WTC11 (cell line): ENCODE data around the gene METTL9. TPM values are rescaled to one million over a fixed set of nuclear protein-coding genes. Genes with fewer than 3 reads are reported as not detected.
A peak's percentile ranks its signal among the peaks of the same experiment; 100 is the strongest.

Source experiments
- ATAC-seq: fragments of 200-7000 bp; cut with Tn5 transposase; 2 replicates; pipeline ENCODE4 v1.10.0; 2021; ENCODE audit warnings: mild to moderate bottlenecking, moderate library complexity
- CTCF ChIA-PET: fragments of 300-600 bp; sonication (Branson Sonifier 250); formaldehyde crosslinking; loops from one replicate; lab custom pipeline; 2021; ENCODE audit warnings: antibody characterized with exemption; lab: Charles Lee
- POLR2A ChIA-PET: fragments of 350-600 bp; sonication (Branson Sonifier 250); formaldehyde crosslinking; loops from one replicate; lab custom pipeline; 2021; ENCODE audit warnings: antibody characterized with exemption; lab: Charles Lee
- DNase-seq: peaks from one replicate; pipeline ENCODE4 v3.0.0; 2021; ENCODE audit warnings: low spot score
- H3K27ac Mint-ChIP-seq: 2 replicates; pipeline ENCODE4 v1.8.0; 2021; ENCODE audit warnings: mixed read lengths
- H3K27me3 Mint-ChIP-seq: 2 replicates; pipeline ENCODE4 v1.8.0; 2021; ENCODE audit warnings: low read depth, mild to moderate bottlenecking, moderate library complexity, mixed read lengths
- H3K36me3 Mint-ChIP-seq: 2 replicates; pipeline ENCODE4 v1.8.0; 2021; ENCODE audit warnings: mixed read lengths
- H3K4me1 Mint-ChIP-seq: 2 replicates; pipeline ENCODE4 v1.8.0; 2022; ENCODE audit warnings: mixed read lengths
- H3K4me3 Mint-ChIP-seq: 2 replicates; pipeline ENCODE4 v1.8.0; 2021; ENCODE audit warnings: mild to moderate bottlenecking, moderate library complexity, mixed read lengths
- H3K9me3 Mint-ChIP-seq: 2 replicates; pipeline ENCODE4 v1.8.0; 2021; ENCODE audit warnings: mixed read lengths
- ESRRA ChIP-seq: sonication (generic); formaldehyde crosslinking; IDR thresholded peaks from 2 replicates; pipeline ENCODE4 v1.8.1; 2022; ENCODE audit warnings: mild to moderate bottlenecking, missing genetic modification reagents, borderline replicate concordance
- GTF2I ChIP-seq: fragments of 250-450 bp; sonication (Bioruptor Pico); conservative IDR thresholded peaks from 2 replicates; pipeline ENCODE4 v1.4.0; 2021; ENCODE audit warnings: mild to moderate bottlenecking
- HMGA2 ChIP-seq: fragments of 250-450 bp; sonication (Bioruptor Pico); IDR thresholded peaks from 2 replicates; pipeline ENCODE4 v1.4.0; 2021; ENCODE audit warnings: mild to moderate bottlenecking, moderate library complexity
- NFYB ChIP-seq: sonication (generic); formaldehyde crosslinking; conservative IDR thresholded peaks from 2 replicates; pipeline ENCODE4 v1.8.0; 2022; ENCODE audit warnings: low read depth, missing genetic modification reagents
- NR2C2 ChIP-seq: sonication (generic); formaldehyde crosslinking; IDR thresholded peaks from 2 replicates; pipeline ENCODE4 v1.8.0; 2022; ENCODE audit warnings: mild to moderate bottlenecking, missing genetic modification reagents
- RORB ChIP-seq: fragments of 250-450 bp; sonication (Bioruptor Pico); IDR thresholded peaks from 2 replicates; pipeline ENCODE4 v1.9.0; 2021; ENCODE audit warnings: mild to moderate bottlenecking
- TCF7 ChIP-seq: sonication (generic); formaldehyde crosslinking; IDR thresholded peaks from 2 replicates; pipeline ENCODE4 v1.8.0; 2022; ENCODE audit warnings: mild to moderate bottlenecking, low read depth, missing genetic modification reagents, moderate library complexity
- ZNF138 ChIP-seq: sonication (generic); formaldehyde crosslinking; conservative IDR thresholded peaks from 2 replicates; pipeline ENCODE4 v1.8.1; 2022; ENCODE audit warnings: mild to moderate bottlenecking, moderate library complexity, missing genetic modification reagents
- ZNF423 ChIP-seq: fragments of 250-450 bp; sonication (Bioruptor Pico); IDR thresholded peaks from 2 replicates; pipeline ENCODE4 v2.1.2; 2022; ENCODE audit warnings: mild to moderate bottlenecking, moderate library complexity
- ZNF671 ChIP-seq: fragments of 250-450 bp; sonication (Bioruptor Pico); IDR thresholded peaks from 2 replicates; pipeline ENCODE4 v1.8.0; 2021; ENCODE audit warnings: mild to moderate bottlenecking
- total RNA-seq: library from RNA; stranded (reverse); gene quantifications from 3 replicates; pipeline ENCODE4 v1.2.3, GENCODE V29; 2021
- TF ChIP-seq, protein P1 (sequence below): sonication (generic); formaldehyde crosslinking; IDR thresholded peaks from 2 replicates; pipeline ENCODE4 v1.8.0; 2023; ENCODE audit warnings: missing genetic modification reagents
- TF ChIP-seq, protein P2 (sequence below): sonication (generic); formaldehyde crosslinking; IDR thresholded peaks from 2 replicates; pipeline ENCODE4 v1.8.0; 2022; ENCODE audit warnings: mild to moderate bottlenecking, missing genetic modification reagents
- TF ChIP-seq, protein P3 (sequence below): sonication (generic); formaldehyde crosslinking; IDR thresholded peaks from 2 replicates; pipeline ENCODE4 v1.8.1; 2023; ENCODE audit warnings: mild to moderate bottlenecking, missing genetic modification reagents, moderate library complexity
- TF ChIP-seq, protein P4 (sequence below): fragments of 250-450 bp; sonication (Bioruptor Pico); IDR thresholded peaks from 2 replicates; pipeline ENCODE4 v1.9.0; 2021; ENCODE audit warnings: mild to moderate bottlenecking, borderline replicate concordance
- TF ChIP-seq, protein P5 (sequence below): sonication (generic); formaldehyde crosslinking; IDR thresholded peaks from 2 replicates; pipeline ENCODE4 v1.8.0; 2022; ENCODE audit warnings: mild to moderate bottlenecking, missing genetic modification reagents
- TF ChIP-seq, protein P6 (sequence below): sonication (generic); formaldehyde crosslinking; IDR thresholded peaks from 2 replicates; pipeline ENCODE4 v1.8.1; 2023; ENCODE audit warnings: mild to moderate bottlenecking, missing genetic modification reagents, borderline replicate concordance
- TF ChIP-seq, protein P7 (sequence below): fragments of 250-450 bp; sonication (Bioruptor Pico); IDR thresholded peaks from 2 replicates; pipeline ENCODE4 v1.9.0; 2021; ENCODE audit warnings: moderate library complexity, mild to moderate bottlenecking, inconsistent platforms, borderline replicate concordance

The METTL9 gene
- total RNA-seq, 1 experiment from 2014 or later = 94.6 TPM

DNA sequence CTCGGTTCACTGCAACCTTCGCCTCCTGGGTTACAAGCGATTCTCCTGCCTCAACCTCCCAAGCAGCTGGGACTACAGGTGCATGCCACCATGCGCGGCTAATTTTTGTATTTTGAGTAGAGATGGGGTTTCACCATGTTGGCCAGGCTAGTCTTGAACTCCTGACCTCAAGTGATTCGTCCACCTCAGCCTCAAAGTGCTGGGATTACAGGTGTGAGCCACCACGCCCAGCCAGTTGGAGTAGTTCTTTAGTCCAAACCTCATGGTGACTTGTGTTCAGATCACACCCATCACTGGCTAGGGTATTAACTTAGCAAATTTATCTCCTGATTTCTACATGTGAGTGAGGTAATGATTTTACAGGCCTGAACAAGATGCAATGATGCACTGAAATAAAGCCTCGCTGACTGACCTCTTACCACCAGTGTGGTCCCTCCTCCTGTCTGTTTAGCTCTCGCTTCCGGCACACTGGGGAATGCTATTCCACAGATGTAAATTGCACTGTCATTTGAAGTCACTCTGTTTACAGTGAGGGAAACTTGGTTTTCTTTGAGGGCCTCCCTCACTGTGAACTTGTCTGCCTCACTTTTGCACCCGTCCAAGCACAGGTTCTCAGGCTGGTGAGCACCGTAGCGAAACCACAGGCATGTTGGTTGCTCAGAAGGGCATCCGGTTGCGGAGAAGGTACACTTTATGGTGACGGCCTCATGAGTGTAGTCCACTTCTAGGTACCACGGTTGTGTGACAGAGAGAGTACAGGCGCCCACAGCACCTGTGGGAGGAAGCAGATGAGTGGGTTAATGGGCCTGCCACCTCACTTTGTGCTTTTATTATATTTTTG is 47.6 kb downstream of the METTL9 start:
- Mint-ChIP-seq H3K36me3 (no peaks in the 10 kb centered on the region), H3K4me1 (0 out of 2 replicates have a peak, but pooled peaks cover 3% of the 10 kb centered on the region), H3K9me3 (no peaks in the 10 kb centered on the region), H3K4me3 (no peak overlapping the region), H3K27me3 (no peaks in the 10 kb centered on the region), H3K27ac (peak overlapping the region; percentile 8; the same call in 1 of the 2 replicates)
- DNase-seq (no peak), ATAC-seq (no peak)
- CTCF ChIA-PET = interaction anchor here (1.3 to 2.1 kb wide), 2 partner anchors 10 kb away, joined by 3 to 12 read pairs; no protein-coding TSS in a partner anchor
- POLR2A ChIA-PET = no interaction called here
- TF ChIP-seq NR2C2 (CRISPR knock-in tag) = no peak
- TF ChIP-seq, protein P1, sequence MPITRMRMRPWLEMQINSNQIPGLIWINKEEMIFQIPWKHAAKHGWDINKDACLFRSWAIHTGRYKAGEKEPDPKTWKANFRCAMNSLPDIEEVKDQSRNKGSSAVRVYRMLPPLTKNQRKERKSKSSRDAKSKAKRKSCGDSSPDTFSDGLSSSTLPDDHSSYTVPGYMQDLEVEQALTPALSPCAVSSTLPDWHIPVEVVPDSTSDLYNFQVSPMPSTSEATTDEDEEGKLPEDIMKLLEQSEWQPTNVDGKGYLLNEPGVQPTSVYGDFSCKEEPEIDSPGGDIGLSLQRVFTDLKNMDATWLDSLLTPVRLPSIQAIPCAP (CRISPR knock-in tag) = no peak
- no peak for TF ChIP-seq TCF7 (CRISPR knock-in tag)
- no peak for TF ChIP-seq HMGA2 (CRISPR knock-in tag)
- TF ChIP-seq, protein P2, sequence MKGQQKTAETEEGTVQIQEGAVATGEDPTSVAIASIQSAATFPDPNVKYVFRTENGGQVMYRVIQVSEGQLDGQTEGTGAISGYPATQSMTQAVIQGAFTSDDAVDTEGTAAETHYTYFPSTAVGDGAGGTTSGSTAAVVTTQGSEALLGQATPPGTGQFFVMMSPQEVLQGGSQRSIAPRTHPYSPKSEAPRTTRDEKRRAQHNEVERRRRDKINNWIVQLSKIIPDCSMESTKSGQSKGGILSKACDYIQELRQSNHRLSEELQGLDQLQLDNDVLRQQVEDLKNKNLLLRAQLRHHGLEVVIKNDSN = no peak
- TF ChIP-seq ESRRA = no peak

DNA sequence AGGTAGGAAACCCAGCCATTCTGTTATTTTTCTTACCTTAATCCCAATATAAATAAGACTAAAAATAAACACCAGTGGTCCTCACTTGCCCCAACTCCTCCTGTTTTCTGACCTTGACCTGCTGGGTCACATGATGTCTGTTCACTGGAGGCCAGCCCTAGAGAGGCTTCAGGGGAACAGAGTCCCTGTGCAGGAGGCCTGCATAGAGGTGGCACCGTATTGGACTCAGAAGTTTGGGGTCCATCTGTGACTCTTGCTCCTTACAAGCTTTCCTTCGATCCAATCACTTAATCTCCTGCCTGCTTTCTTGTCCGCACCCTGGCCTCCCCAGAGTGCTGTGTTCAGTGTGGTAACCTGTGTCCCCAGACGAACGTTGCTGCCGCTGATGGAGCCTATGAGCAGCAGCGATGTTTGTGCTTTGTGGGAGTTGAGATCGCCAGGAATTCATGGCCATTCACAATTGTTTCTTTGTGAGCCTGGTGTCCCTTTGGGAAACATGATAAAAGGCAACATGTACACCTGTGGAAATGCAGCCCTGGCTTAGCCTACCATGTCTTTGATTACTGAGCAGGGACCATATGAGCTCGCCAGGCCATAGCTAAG is 48.3 kb downstream of the METTL9 start:
- H3K9me3 Mint-ChIP-seq = no peaks in the 10 kb centered on the region
- no peaks in the 10 kb centered on the region for H3K36me3 Mint-ChIP-seq
- no peak overlapping the region for H3K4me3 Mint-ChIP-seq
- CTCF ChIA-PET = interaction anchor here (1.3 kb wide), 1 partner anchor 10 kb away, joined by 3 read pairs; no protein-coding TSS in a partner anchor
- POLR2A ChIA-PET = no interaction called here
- 0 out of 2 replicates have a peak, but pooled peaks cover 3% of the 10 kb centered on the region for H3K4me1 Mint-ChIP-seq
- ATAC-seq = no peak
- H3K27ac Mint-ChIP-seq = no peak overlapping the region; the same call in 1 of the 2 replicates
- no peaks in the 10 kb centered on the region for H3K27me3 Mint-ChIP-seq
- no peak for DNase-seq
- TF ChIP-seq, protein P3, sequence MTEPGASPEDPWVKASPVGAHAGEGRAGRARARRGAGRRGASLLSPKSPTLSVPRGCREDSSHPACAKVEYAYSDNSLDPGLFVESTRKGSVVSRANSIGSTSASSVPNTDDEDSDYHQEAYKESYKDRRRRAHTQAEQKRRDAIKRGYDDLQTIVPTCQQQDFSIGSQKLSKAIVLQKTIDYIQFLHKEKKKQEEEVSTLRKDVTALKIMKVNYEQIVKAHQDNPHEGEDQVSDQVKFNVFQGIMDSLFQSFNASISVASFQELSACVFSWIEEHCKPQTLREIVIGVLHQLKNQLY = no peak
- TF ChIP-seq NFYB (CRISPR knock-in tag) = no peak
- TF ChIP-seq ZNF423 (CRISPR knock-in tag) = no peak
- no peak for TF ChIP-seq ZNF138 (CRISPR knock-in tag)
- TF ChIP-seq, protein P4, sequence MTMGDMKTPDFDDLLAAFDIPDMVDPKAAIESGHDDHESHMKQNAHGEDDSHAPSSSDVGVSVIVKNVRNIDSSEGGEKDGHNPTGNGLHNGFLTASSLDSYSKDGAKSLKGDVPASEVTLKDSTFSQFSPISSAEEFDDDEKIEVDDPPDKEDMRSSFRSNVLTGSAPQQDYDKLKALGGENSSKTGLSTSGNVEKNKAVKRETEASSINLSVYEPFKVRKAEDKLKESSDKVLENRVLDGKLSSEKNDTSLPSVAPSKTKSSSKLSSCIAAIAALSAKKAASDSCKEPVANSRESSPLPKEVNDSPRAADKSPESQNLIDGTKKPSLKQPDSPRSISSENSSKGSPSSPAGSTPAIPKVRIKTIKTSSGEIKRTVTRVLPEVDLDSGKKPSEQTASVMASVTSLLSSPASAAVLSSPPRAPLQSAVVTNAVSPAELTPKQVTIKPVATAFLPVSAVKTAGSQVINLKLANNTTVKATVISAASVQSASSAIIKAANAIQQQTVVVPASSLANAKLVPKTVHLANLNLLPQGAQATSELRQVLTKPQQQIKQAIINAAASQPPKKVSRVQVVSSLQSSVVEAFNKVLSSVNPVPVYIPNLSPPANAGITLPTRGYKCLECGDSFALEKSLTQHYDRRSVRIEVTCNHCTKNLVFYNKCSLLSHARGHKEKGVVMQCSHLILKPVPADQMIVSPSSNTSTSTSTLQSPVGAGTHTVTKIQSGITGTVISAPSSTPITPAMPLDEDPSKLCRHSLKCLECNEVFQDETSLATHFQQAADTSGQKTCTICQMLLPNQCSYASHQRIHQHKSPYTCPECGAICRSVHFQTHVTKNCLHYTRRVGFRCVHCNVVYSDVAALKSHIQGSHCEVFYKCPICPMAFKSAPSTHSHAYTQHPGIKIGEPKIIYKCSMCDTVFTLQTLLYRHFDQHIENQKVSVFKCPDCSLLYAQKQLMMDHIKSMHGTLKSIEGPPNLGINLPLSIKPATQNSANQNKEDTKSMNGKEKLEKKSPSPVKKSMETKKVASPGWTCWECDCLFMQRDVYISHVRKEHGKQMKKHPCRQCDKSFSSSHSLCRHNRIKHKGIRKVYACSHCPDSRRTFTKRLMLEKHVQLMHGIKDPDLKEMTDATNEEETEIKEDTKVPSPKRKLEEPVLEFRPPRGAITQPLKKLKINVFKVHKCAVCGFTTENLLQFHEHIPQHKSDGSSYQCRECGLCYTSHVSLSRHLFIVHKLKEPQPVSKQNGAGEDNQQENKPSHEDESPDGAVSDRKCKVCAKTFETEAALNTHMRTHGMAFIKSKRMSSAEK (CRISPR knock-in tag) = no peak
- no peak for TF ChIP-seq ESRRA
- TF ChIP-seq, protein P5, sequence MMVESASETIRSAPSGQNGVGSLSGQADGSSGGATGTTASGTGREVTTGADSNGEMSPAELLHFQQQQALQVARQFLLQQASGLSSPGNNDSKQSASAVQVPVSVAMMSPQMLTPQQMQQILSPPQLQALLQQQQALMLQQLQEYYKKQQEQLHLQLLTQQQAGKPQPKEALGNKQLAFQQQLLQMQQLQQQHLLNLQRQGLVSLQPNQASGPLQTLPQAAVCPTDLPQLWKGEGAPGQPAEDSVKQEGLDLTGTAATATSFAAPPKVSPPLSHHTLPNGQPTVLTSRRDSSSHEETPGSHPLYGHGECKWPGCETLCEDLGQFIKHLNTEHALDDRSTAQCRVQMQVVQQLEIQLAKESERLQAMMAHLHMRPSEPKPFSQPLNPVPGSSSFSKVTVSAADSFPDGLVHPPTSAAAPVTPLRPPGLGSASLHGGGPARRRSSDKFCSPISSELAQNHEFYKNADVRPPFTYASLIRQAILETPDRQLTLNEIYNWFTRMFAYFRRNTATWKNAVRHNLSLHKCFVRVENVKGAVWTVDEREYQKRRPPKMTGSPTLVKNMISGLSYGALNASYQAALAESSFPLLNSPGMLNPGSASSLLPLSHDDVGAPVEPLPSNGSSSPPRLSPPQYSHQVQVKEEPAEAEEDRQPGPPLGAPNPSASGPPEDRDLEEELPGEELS (CRISPR knock-in tag) = no peak
- TF ChIP-seq RORB (CRISPR knock-in tag) = no peak
- TF ChIP-seq, protein P6, sequence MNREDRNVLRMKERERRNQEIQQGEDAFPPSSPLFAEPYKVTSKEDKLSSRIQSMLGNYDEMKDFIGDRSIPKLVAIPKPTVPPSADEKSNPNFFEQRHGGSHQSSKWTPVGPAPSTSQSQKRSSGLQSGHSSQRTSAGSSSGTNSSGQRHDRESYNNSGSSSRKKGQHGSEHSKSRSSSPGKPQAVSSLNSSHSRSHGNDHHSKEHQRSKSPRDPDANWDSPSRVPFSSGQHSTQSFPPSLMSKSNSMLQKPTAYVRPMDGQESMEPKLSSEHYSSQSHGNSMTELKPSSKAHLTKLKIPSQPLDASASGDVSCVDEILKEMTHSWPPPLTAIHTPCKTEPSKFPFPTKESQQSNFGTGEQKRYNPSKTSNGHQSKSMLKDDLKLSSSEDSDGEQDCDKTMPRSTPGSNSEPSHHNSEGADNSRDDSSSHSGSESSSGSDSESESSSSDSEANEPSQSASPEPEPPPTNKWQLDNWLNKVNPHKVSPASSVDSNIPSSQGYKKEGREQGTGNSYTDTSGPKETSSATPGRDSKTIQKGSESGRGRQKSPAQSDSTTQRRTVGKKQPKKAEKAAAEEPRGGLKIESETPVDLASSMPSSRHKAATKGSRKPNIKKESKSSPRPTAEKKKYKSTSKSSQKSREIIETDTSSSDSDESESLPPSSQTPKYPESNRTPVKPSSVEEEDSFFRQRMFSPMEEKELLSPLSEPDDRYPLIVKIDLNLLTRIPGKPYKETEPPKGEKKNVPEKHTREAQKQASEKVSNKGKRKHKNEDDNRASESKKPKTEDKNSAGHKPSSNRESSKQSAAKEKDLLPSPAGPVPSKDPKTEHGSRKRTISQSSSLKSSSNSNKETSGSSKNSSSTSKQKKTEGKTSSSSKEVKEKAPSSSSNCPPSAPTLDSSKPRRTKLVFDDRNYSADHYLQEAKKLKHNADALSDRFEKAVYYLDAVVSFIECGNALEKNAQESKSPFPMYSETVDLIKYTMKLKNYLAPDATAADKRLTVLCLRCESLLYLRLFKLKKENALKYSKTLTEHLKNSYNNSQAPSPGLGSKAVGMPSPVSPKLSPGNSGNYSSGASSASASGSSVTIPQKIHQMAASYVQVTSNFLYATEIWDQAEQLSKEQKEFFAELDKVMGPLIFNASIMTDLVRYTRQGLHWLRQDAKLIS (CRISPR knock-in tag) = no peak
- TF ChIP-seq, protein P7, sequence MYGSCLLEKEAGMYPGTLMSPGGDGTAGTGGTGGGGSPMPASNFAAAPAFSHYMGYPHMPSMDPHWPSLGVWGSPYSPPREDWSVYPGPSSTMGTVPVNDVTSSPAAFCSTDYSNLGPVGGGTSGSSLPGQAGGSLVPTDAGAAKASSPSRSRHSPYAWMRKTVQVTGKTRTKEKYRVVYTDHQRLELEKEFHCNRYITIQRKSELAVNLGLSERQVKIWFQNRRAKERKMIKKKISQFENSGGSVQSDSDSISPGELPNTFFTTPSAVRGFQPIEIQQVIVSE (CRISPR knock-in tag) = no peak
- TF ChIP-seq GTF2I (CRISPR knock-in tag) = no peak
- TF ChIP-seq ZNF671 (CRISPR knock-in tag) = no peak
